Measurements from ENCODE around the gene NEGR1.
"Not testable (repeated sequence)": the region's sequence is repeated elsewhere in the genome, so short reads cannot be mapped to it uniquely, and the experiment has no call there.

The NEGR1 gene

DNA sequence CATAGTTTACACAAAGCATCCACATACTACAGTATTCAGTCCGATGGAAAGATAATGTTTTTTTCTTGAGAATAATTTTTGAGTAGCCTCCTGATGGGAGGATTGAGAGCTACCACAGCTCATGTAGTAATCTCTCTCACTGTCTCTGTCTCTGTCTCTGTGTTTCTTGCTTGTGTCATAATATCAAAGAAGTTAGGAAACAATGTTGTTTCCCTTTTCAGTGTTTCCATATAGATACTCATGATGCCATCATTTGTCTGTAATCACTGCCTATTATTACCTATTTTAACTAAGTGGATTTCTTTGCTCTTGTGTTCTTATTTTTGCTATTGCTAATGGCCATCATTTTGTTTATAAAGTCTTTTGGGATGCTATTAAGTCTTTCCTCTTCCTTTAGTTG, 367.7 kb downstream of the NEGR1 start:
- Histone ChIP-seq H3K36me3 (ENCODE audit: control insufficient read depth in 5 of 5, insufficient read depth in 5 of 5, low read length in 5 of 5) (no peaks in the 10 kb centered on the region), H3K4me1 (ENCODE audit: control insufficient read depth in 5 of 5, insufficient read depth in 5 of 5, low read length in 5 of 5) (no peaks in the 10 kb centered on the region)

DNA sequence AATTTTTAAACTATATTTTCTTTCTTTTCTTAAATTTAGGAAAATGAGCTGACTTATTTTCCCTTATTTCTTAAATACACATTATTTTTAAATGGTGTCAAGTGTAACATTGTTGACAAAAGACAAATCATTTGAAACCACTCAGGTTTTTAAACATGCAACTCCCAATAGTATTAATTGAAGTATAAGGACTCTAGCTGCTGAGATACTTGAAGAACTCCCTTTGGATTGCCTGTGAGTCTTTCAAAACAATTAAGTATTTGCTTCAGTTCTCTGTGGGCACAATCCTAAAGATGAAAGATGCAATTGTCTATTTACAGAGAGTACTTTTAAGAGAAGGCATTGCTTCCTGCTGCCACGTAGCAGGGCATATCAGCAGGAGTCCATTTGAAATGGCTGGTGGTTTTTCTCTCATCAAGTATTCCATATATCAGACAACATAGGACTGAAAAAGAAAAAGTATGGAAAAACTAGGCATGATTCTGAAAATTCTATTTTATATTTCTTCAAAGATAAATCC, 373.4 kb downstream of the NEGR1 start:
- H3K4me3 ChIP-seq (ENCODE audit: low read depth in 1 of 5, low read length in 5 of 5) = no peak overlapping the region
- H3K27ac ChIP-seq (ENCODE audit: low read depth, low read length) = no peak overlapping the region
- no peak overlapping the region for H3K9ac ChIP-seq (ENCODE audit: low read length in 5 of 5)
- H3K4me1 ChIP-seq (ENCODE audit: control insufficient read depth in 5 of 5, insufficient read depth in 5 of 5, low read length in 5 of 5) = no peaks in the 10 kb centered on the region
- H3K27me3 ChIP-seq (ENCODE audit: control insufficient read depth in 5 of 5, insufficient read depth in 4 of 5, low read length in 5 of 5) = no peaks in the 10 kb centered on the region
- no peaks in the 10 kb centered on the region for H3K36me3 ChIP-seq (ENCODE audit: control insufficient read depth in 5 of 5, insufficient read depth in 5 of 5, low read length in 5 of 5)
- peaks cover 0 to 3% (median 0%) of the 10 kb centered on the region in 5 donors for H3K9me3 ChIP-seq (ENCODE audit: control insufficient read depth in 5 of 5, low read length in 5 of 5)

More for the DNA sequence above, 367.7 kb downstream of the NEGR1 start:
- Histone ChIP-seq H3K4me3 (ENCODE audit: low read depth in 1 of 5, low read length in 5 of 5) (no peak overlapping the region), H3K9ac (ENCODE audit: low read length in 5 of 5) (no peak overlapping the region), H3K9me3 (ENCODE audit: control insufficient read depth in 5 of 5, low read length in 5 of 5) (no peaks in the 10 kb centered on the region), H3K27ac (ENCODE audit: low read depth, low read length) (no peak overlapping the region), H3K27me3 (ENCODE audit: control insufficient read depth in 5 of 5, insufficient read depth in 4 of 5, low read length in 5 of 5) (no peaks in the 10 kb centered on the region)

DNA sequence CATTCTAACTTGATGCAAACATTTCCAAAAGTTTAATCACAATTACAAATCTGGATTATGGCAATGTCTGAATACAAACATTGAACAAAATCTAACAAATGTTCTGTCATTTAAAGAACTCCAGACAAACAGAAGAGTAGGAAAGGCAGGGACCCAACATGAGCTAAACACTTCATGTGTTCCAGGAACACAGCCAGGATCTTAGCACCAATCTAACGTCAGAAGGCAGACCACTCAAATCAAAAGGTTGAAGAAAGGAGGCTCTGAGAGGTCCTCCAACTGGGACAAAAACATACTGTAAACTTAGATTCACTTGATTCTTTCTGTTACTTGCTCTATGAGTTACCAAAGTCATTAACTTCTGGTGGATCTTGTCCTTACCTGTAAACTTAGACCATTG, 374.0 kb downstream of the NEGR1 start:
- H3K4me1 ChIP-seq (ENCODE audit: control insufficient read depth in 5 of 5, insufficient read depth in 5 of 5, low read length in 5 of 5) = no peaks in the 10 kb centered on the region
- no peak overlapping the region for H3K4me3 ChIP-seq (ENCODE audit: low read depth in 1 of 5, low read length in 5 of 5)
- H3K9ac ChIP-seq (ENCODE audit: low read length in 5 of 5) = no peak overlapping the region
- no peak overlapping the region for H3K27ac ChIP-seq (ENCODE audit: low read depth, low read length)
- H3K27me3 ChIP-seq (ENCODE audit: control insufficient read depth in 5 of 5, insufficient read depth in 4 of 5, low read length in 5 of 5) = no peaks in the 10 kb centered on the region
- no peaks in the 10 kb centered on the region for H3K36me3 ChIP-seq (ENCODE audit: control insufficient read depth in 5 of 5, insufficient read depth in 5 of 5, low read length in 5 of 5)
- peaks cover 0 to 3% (median 0%) of the 10 kb centered on the region in 5 donors for H3K9me3 ChIP-seq (ENCODE audit: control insufficient read depth in 5 of 5, low read length in 5 of 5)

DNA sequence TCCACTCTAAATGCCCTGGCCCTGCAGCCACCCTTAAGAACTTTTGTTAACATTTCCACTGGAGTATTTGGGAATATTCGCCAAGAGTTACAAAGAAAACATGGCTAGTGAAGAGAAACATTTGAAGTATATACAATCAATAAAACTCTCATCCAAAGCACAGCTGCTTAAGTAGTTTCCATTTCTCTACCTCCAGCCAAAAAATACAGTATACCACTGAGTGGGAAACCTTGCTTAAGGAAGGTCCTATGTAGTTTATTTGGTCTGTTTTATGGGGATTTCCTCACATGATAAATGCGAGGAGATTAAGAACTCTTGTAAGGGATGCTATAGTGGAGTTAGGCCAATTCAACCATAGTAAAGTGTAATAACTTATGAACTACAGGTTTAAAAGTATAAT, 382.5 kb downstream of the NEGR1 start:
- Histone ChIP-seq H3K9me3 (ENCODE audit: control insufficient read depth in 5 of 5, low read length in 5 of 5) (no peaks in the 10 kb centered on the region), H3K27me3 (ENCODE audit: control insufficient read depth in 5 of 5, insufficient read depth in 4 of 5, low read length in 5 of 5) (no peaks in the 10 kb centered on the region), H3K4me3 (ENCODE audit: low read depth in 1 of 5, low read length in 5 of 5) (no peak overlapping the region), H3K4me1 (ENCODE audit: control insufficient read depth in 5 of 5, insufficient read depth in 5 of 5, low read length in 5 of 5) (no peaks in the 10 kb centered on the region), H3K27ac (ENCODE audit: low read depth, low read length) (no peak overlapping the region), H3K9ac (ENCODE audit: low read length in 5 of 5) (no peak overlapping the region), H3K36me3 (ENCODE audit: control insufficient read depth in 5 of 5, insufficient read depth in 5 of 5, low read length in 5 of 5) (no peaks in the 10 kb centered on the region)

DNA sequence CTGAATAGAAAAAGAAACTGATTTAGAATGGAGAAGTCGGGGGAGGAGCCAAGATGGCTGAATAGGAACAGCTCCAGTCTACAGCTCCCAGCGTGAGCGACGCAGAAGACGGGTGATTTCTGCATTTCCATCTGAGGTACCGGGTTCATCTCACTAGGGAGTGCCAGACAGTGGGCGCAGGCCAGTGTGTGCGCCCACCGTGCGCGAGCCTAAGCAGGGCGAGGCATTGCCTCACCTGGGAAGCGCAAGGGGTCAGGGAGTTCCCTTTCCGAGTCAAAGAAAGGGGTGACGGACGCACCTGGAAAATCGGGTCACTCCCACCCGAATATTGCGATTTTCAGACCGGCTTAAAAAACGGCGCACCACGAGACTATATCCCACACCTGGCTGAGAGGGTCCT, 394.2 kb downstream of the NEGR1 start:
- H3K4me3 ChIP-seq (ENCODE audit: low read depth in 1 of 5, low read length in 5 of 5); H3K4me1 ChIP-seq (ENCODE audit: control insufficient read depth in 5 of 5, insufficient read depth in 5 of 5, low read length in 5 of 5); H3K27me3 ChIP-seq (ENCODE audit: control insufficient read depth in 5 of 5, insufficient read depth in 4 of 5, low read length in 5 of 5); H3K36me3 ChIP-seq (ENCODE audit: control insufficient read depth in 5 of 5, insufficient read depth in 5 of 5, low read length in 5 of 5); H3K9me3 ChIP-seq (ENCODE audit: control insufficient read depth in 5 of 5, low read length in 5 of 5); H3K27ac ChIP-seq (ENCODE audit: low read depth, low read length); H3K9ac ChIP-seq (ENCODE audit: low read length in 5 of 5): not testable (repeated sequence)

DNA sequence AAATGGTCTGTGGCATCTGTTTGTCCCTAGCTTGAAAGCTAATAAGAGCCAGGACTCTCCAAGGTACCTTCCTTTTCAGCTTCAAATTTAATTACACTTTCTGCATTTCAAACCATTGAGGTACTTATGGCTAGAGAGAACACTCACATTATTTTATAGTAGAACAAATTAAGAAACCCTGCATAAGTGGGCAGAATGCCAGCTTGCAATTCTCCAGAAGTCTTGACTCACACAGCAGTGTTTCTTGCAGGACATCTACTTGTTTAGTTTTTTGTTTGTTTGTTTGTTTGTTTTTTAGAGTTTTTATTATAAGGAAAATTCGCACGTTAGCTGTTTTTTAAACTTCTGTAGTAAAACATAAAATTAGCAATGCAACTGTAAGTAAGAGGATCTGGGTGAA, 397.2 kb downstream of the NEGR1 start:
- Histone ChIP-seq H3K4me3 (ENCODE audit: low read depth in 1 of 5, low read length in 5 of 5) (no peak overlapping the region), H3K9me3 (ENCODE audit: control insufficient read depth in 5 of 5, low read length in 5 of 5) (no peaks in the 10 kb centered on the region), H3K4me1 (ENCODE audit: control insufficient read depth in 5 of 5, insufficient read depth in 5 of 5, low read length in 5 of 5) (no peaks in the 10 kb centered on the region), H3K36me3 (ENCODE audit: control insufficient read depth in 5 of 5, insufficient read depth in 5 of 5, low read length in 5 of 5) (no peaks in the 10 kb centered on the region), H3K27me3 (ENCODE audit: control insufficient read depth in 5 of 5, insufficient read depth in 4 of 5, low read length in 5 of 5) (no peaks in the 10 kb centered on the region), H3K9ac (ENCODE audit: low read length in 5 of 5) (no peak overlapping the region), H3K27ac (ENCODE audit: low read depth, low read length) (no peak overlapping the region)

DNA sequence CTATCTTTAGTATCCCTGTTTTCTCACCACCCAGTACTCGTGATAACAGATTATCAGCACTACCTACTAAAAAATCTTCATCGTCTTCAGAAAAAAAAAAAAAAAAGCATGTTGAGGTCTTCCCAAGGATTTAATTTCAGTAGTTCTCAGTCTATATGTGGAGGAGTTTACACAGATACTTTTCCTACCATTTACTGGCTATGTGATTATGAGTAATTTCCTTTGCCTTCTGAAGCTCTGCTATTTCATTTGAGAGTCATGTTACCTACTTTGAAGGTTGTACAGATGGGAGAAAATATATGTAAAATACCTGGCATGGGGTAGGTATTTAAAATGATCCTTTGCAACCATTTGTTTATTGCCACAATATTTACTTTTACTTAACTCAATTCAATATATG, 399.7 kb downstream of the NEGR1 start:
- Histone ChIP-seq H3K27me3 (ENCODE audit: control insufficient read depth in 5 of 5, insufficient read depth in 4 of 5, low read length in 5 of 5) (no peaks in the 10 kb centered on the region), H3K27ac (ENCODE audit: low read depth, low read length) (no peak overlapping the region), H3K36me3 (ENCODE audit: control insufficient read depth in 5 of 5, insufficient read depth in 5 of 5, low read length in 5 of 5) (no peaks in the 10 kb centered on the region), H3K4me1 (ENCODE audit: control insufficient read depth in 5 of 5, insufficient read depth in 5 of 5, low read length in 5 of 5) (no peaks in the 10 kb centered on the region), H3K9me3 (ENCODE audit: control insufficient read depth in 5 of 5, low read length in 5 of 5) (no peaks in the 10 kb centered on the region), H3K9ac (ENCODE audit: low read length in 5 of 5) (no peak overlapping the region), H3K4me3 (ENCODE audit: low read depth in 1 of 5, low read length in 5 of 5) (no peak overlapping the region)

DNA sequence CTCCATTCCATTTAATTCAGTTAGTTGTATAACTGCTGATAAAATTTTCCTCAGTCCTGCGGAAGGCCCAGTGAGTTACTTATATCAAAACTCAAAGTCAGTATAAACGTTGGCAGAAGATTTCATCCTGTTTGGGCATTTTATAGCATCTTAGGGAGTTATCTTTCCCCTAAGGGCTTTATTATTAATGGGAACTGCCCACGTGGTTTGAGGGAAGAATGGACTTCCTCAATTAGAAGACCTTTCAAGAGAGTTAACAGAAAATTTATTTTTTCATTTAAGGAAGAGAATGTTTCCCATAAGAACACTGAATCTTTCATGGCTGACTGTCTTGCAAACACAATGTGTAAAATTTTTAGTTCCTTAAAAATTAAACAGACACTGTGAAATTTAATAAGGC, 400.1 kb downstream of the NEGR1 start:
- Histone ChIP-seq H3K4me1 (ENCODE audit: control insufficient read depth in 5 of 5, insufficient read depth in 5 of 5, low read length in 5 of 5) (no peaks in the 10 kb centered on the region), H3K27me3 (ENCODE audit: control insufficient read depth in 5 of 5, insufficient read depth in 4 of 5, low read length in 5 of 5) (no peaks in the 10 kb centered on the region), H3K36me3 (ENCODE audit: control insufficient read depth in 5 of 5, insufficient read depth in 5 of 5, low read length in 5 of 5) (no peaks in the 10 kb centered on the region), H3K9me3 (ENCODE audit: control insufficient read depth in 5 of 5, low read length in 5 of 5) (no peaks in the 10 kb centered on the region), H3K4me3 (ENCODE audit: low read depth in 1 of 5, low read length in 5 of 5) (no peak overlapping the region), H3K9ac (ENCODE audit: low read length in 5 of 5) (no peak overlapping the region), H3K27ac (ENCODE audit: low read depth, low read length) (no peak overlapping the region)

DNA sequence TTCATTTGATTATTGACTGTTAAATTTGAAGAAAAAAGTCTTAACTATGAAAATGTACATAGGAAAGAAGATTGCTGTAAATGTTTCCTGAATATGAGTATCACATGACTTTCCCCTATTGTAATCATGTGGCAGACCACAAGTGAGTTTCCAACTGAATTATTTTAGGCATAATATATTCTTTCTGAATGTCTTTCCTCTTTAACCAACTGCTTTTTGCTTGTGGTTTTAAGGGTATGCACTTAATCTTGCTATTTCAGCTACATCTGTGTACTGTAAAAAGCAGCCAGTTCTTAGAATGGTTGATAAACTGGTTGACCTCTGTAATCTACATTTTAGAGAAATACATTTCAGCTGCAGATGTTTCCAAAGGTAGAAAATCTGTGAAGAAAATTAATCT, 400.7 kb downstream of the NEGR1 start:
- Histone ChIP-seq H3K9me3 (ENCODE audit: control insufficient read depth in 5 of 5, low read length in 5 of 5) (no peaks in the 10 kb centered on the region), H3K36me3 (ENCODE audit: control insufficient read depth in 5 of 5, insufficient read depth in 5 of 5, low read length in 5 of 5) (no peaks in the 10 kb centered on the region), H3K27me3 (ENCODE audit: control insufficient read depth in 5 of 5, insufficient read depth in 4 of 5, low read length in 5 of 5) (no peaks in the 10 kb centered on the region), H3K9ac (ENCODE audit: low read length in 5 of 5) (no peak overlapping the region), H3K27ac (ENCODE audit: low read depth, low read length) (no peak overlapping the region), H3K4me3 (ENCODE audit: low read depth in 1 of 5, low read length in 5 of 5) (no peak overlapping the region), H3K4me1 (ENCODE audit: control insufficient read depth in 5 of 5, insufficient read depth in 5 of 5, low read length in 5 of 5) (no peaks in the 10 kb centered on the region)

DNA sequence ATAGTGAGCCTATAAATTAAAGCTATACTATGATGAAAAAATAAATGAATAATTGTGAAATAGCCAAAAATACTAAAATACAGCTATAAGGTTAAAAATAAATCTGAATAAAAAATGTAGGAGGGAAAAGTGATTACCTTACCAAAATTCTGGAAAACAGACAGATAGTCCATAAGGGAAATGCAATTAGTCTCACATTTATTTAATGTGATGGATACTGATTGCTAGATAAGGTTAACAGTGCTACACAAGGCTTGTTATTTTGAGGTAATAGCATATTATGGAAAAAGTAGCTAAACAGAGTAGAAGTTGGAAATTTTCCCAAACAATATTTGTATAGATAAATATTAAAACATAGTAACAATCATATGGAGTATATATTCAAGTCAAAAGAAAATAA, 413.0 kb downstream of the NEGR1 start:
- Histone ChIP-seq H3K27me3 (ENCODE audit: control insufficient read depth in 5 of 5, insufficient read depth in 4 of 5, low read length in 5 of 5) (no peaks in the 10 kb centered on the region), H3K27ac (ENCODE audit: low read depth, low read length) (no peak overlapping the region), H3K4me3 (ENCODE audit: low read depth in 1 of 5, low read length in 5 of 5) (no peak overlapping the region), H3K4me1 (ENCODE audit: control insufficient read depth in 5 of 5, insufficient read depth in 5 of 5, low read length in 5 of 5) (no peaks in the 10 kb centered on the region), H3K9ac (ENCODE audit: low read length in 5 of 5) (no peak overlapping the region), H3K9me3 (ENCODE audit: control insufficient read depth in 5 of 5, low read length in 5 of 5) (peaks cover 0 to 5% (median 0%) of the 10 kb centered on the region in 5 donors), H3K36me3 (ENCODE audit: control insufficient read depth in 5 of 5, insufficient read depth in 5 of 5, low read length in 5 of 5) (no peaks in the 10 kb centered on the region)

DNA sequence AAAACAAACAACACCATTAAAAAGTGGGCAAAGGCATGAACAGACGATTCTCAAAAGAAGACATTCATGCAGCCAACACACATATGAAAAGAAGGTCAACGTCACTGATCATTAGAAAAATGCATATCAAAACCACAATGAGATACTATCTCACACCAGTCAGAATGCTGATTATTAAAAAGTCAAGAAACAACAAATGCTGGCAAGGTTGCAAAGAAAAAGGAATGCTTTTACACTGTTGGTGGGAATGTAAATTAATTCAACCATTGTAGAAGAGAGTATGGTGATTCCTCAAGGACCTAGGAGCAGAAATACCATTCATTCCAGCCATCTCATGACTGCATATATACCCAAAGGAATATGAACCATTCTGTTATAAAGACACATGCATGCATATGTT, 419.6 kb downstream of the NEGR1 start:
- no peaks in the 10 kb centered on the region for H3K27me3 ChIP-seq (ENCODE audit: control insufficient read depth in 5 of 5, insufficient read depth in 4 of 5, low read length in 5 of 5)
- H3K4me1 ChIP-seq (ENCODE audit: control insufficient read depth in 5 of 5, insufficient read depth in 5 of 5, low read length in 5 of 5) = peaks cover 0 to 8% (median 3%) of the 10 kb centered on the region in 5 donors
- H3K27ac ChIP-seq (ENCODE audit: low read depth, low read length) = no peak overlapping the region
- H3K36me3 ChIP-seq (ENCODE audit: control insufficient read depth in 5 of 5, insufficient read depth in 5 of 5, low read length in 5 of 5) = no peaks in the 10 kb centered on the region
- H3K9me3 ChIP-seq (ENCODE audit: control insufficient read depth in 5 of 5, low read length in 5 of 5) = peaks cover 0 to 5% (median 3%) of the 10 kb centered on the region in 5 donors
- H3K4me3 ChIP-seq (ENCODE audit: low read depth in 1 of 5, low read length in 5 of 5) = no peak overlapping the region
- H3K9ac ChIP-seq (ENCODE audit: low read length in 5 of 5) = no peak overlapping the region
